ENCODE measurements around the gene ITFG1. TPM values are rescaled to one million over a fixed set of nuclear protein-coding genes. Genes with fewer than 3 reads are reported as not detected.

The ITFG1 gene
- total RNA-seq, 1 experiment from 2014 or later = 65.5 TPM

- Mint-ChIP-seq H3K36me3 (ENCODE audit: insufficient read depth, unreplicated experiment) (no peaks in the 10 kb centered on the region), H3K27me3 (ENCODE audit: unreplicated experiment) (no peaks in the 10 kb centered on the region), H3K27ac (ENCODE audit: unreplicated experiment) (no peak overlapping the region), H3K4me1 (ENCODE audit: low read depth, unreplicated experiment) (no peaks in the 10 kb centered on the region), H3K4me3 (ENCODE audit: low read depth, unreplicated experiment) (no peak overlapping the region), H3K9me3 (ENCODE audit: low read depth, unreplicated experiment) (no peaks in the 10 kb centered on the region)
- CTCF ChIA-PET = no interaction called here
- no peak for DNase-seq
- TF ChIP-seq CTCF (IDR thresholded peaks at IDR 0.05; ENCODE audit: unreplicated experiment) = no peak
- intact Hi-C loops (cut with micrococcal nuclease; ENCODE audit: unreplicated experiment) = no loop called here
- BruUV-seq (replicated peaks) = no TSS peak
Measured at GRCh38 chr16:47247690-47248089, 213.2 kb downstream of the ITFG1 start.

GRCh38 chr16:47244206-47244605 is 216.7 kb downstream of the ITFG1 start:
- no peak overlapping the region for H3K27ac Mint-ChIP-seq (ENCODE audit: unreplicated experiment)
- no TSS peak for BruUV-seq (replicated peaks)
- no peak for DNase-seq
- H3K27me3 Mint-ChIP-seq (ENCODE audit: unreplicated experiment) = no peaks in the 10 kb centered on the region
- no peaks in the 10 kb centered on the region for H3K9me3 Mint-ChIP-seq (ENCODE audit: low read depth, unreplicated experiment)
- H3K36me3 Mint-ChIP-seq (ENCODE audit: insufficient read depth, unreplicated experiment) = no peaks in the 10 kb centered on the region
- intact Hi-C loops (cut with micrococcal nuclease; ENCODE audit: unreplicated experiment) = no loop called here
- no peak overlapping the region for H3K4me3 Mint-ChIP-seq (ENCODE audit: low read depth, unreplicated experiment)
- no peak for TF ChIP-seq CTCF (IDR thresholded peaks at IDR 0.05; ENCODE audit: unreplicated experiment)
- H3K4me1 Mint-ChIP-seq (ENCODE audit: low read depth, unreplicated experiment) = no peaks in the 10 kb centered on the region
- CTCF ChIA-PET = no interaction called here

- intact Hi-C loops (cut with micrococcal nuclease; ENCODE audit: unreplicated experiment) = no loop called here
- DNase-seq = no peak
- Mint-ChIP-seq H3K36me3 (ENCODE audit: insufficient read depth, unreplicated experiment) (no peaks in the 10 kb centered on the region), H3K4me1 (ENCODE audit: low read depth, unreplicated experiment) (no peaks in the 10 kb centered on the region), H3K27me3 (ENCODE audit: unreplicated experiment) (no peaks in the 10 kb centered on the region), H3K9me3 (ENCODE audit: low read depth, unreplicated experiment) (no peaks in the 10 kb centered on the region), H3K27ac (ENCODE audit: unreplicated experiment) (no peak overlapping the region), H3K4me3 (ENCODE audit: low read depth, unreplicated experiment) (no peak overlapping the region)
- no TSS peak for BruUV-seq (replicated peaks)
- no peak for TF ChIP-seq CTCF (IDR thresholded peaks at IDR 0.05; ENCODE audit: unreplicated experiment)
- CTCF ChIA-PET = interaction anchor here (0.7 kb wide), 1 partner anchor 18 kb away, joined by 3 read pairs; no protein-coding TSS in a partner anchor
Measured at GRCh38 chr16:47241061-47241460, 219.8 kb downstream of the ITFG1 start.

GRCh38 chr16:47236716-47237115 is 224.1 kb downstream of the ITFG1 start:
- no peak for TF ChIP-seq CTCF (IDR thresholded peaks at IDR 0.05; ENCODE audit: unreplicated experiment)
- Mint-ChIP-seq H3K27ac (ENCODE audit: unreplicated experiment) (no peak overlapping the region), H3K9me3 (ENCODE audit: low read depth, unreplicated experiment) (no peaks in the 10 kb centered on the region), H3K4me1 (ENCODE audit: low read depth, unreplicated experiment) (no peaks in the 10 kb centered on the region), H3K36me3 (ENCODE audit: insufficient read depth, unreplicated experiment) (no peaks in the 10 kb centered on the region), H3K4me3 (ENCODE audit: low read depth, unreplicated experiment) (no peak overlapping the region), H3K27me3 (ENCODE audit: unreplicated experiment) (no peaks in the 10 kb centered on the region)
- CTCF ChIA-PET = no interaction called here
- intact Hi-C loops (cut with micrococcal nuclease; ENCODE audit: unreplicated experiment) = no loop called here
- no peak for DNase-seq
- no TSS peak for BruUV-seq (replicated peaks)
